SK-N-SH treated with all-trans-retinoic acid at 6 μM for 48 hours (cell line): Measurements from ENCODE around the gene CAV1.

Experiments used
- ATAC-seq: fragments of 200-7000 bp; cut with Tn5 transposase; 3 replicates; pipeline ENCODE4 v1.9.1; 2020; ENCODE audit warnings: mild to moderate bottlenecking, moderate library complexity
- ARNTL ChIP-seq: fragments of 450-650 bp; formaldehyde crosslinking; IDR thresholded peaks from 2 replicates; pipeline ENCODE4 v1.5.0; 2020; ENCODE audit warnings: low read depth, mild to moderate bottlenecking, moderate library complexity, borderline replicate concordance
- BACH2 ChIP-seq: fragments of 250-450 bp; sonication (Bioruptor Pico); IDR thresholded peaks from 2 replicates; pipeline ENCODE4 v1.9.0; 2021; ENCODE audit warnings: mild to moderate bottlenecking, borderline replicate concordance
- CREB5 ChIP-seq: fragments of 250-450 bp; sonication (Bioruptor Pico); IDR thresholded peaks from 2 replicates; pipeline ENCODE4 v1.5.1; 2020; ENCODE audit warnings: low read depth, mild to moderate bottlenecking, moderate library complexity
- CSDC2 ChIP-seq: fragments of 250-450 bp; sonication (Bioruptor Pico); IDR thresholded peaks from 2 replicates; pipeline ENCODE4 v1.5.0; 2020; ENCODE audit warnings: mild to moderate bottlenecking, moderate library complexity
- CSRNP3 ChIP-seq: fragments of 250-450 bp; sonication (Bioruptor Pico); IDR thresholded peaks from 2 replicates; pipeline ENCODE4 v1.5.1; 2021; ENCODE audit warnings: mild to moderate bottlenecking, moderate library complexity
- ESRRG ChIP-seq: fragments of 250-450 bp; sonication (Bioruptor Pico); IDR thresholded peaks from 2 replicates; pipeline ENCODE4 v1.6.1; 2021; ENCODE audit warnings: mild to moderate bottlenecking
- GLIS3 ChIP-seq: fragments of 250-450 bp; sonication (Bioruptor Pico); IDR thresholded peaks from 2 replicates; pipeline ENCODE4 v1.5.0; 2020; ENCODE audit warnings: mild to moderate bottlenecking, moderate library complexity
- ISL1 ChIP-seq: fragments of 250-450 bp; sonication (Bioruptor Pico); IDR thresholded peaks from 2 replicates; pipeline ENCODE4 v2.1.2; 2022; ENCODE audit warnings: mild to moderate bottlenecking, moderate library complexity
- OSR1 ChIP-seq: fragments of 250-450 bp; sonication (Bioruptor Pico); IDR thresholded peaks from 2 replicates; pipeline ENCODE4 v1.8.0; 2022; ENCODE audit warnings: moderate library complexity, mild to moderate bottlenecking, inconsistent platforms
- PATZ1 ChIP-seq: fragments of 250-450 bp; sonication (Bioruptor Pico); IDR thresholded peaks from 2 replicates; pipeline ENCODE4 v1.8.0; 2020; ENCODE audit warnings: mild to moderate bottlenecking, moderate library complexity, borderline replicate concordance
- POU6F1 ChIP-seq: fragments of 250-450 bp; sonication (Bioruptor Pico); IDR thresholded peaks from 2 replicates; pipeline ENCODE4 v1.8.0; 2021; ENCODE audit warnings: low read depth, mild to moderate bottlenecking, moderate library complexity, borderline replicate concordance
- RARB ChIP-seq: fragments of 250-450 bp; sonication (Bioruptor Pico); IDR thresholded peaks from 2 replicates; pipeline ENCODE4 v1.8.0; 2021; ENCODE audit warnings: mild to moderate bottlenecking, moderate library complexity
- SNAI2 ChIP-seq: fragments of 250-450 bp; sonication (Bioruptor Pico); IDR thresholded peaks from 2 replicates; pipeline ENCODE4 v1.5.0; 2020; ENCODE audit warnings: mild to moderate bottlenecking, moderate library complexity
- TOX ChIP-seq: fragments of 250-450 bp; sonication (Bioruptor Pico); IDR thresholded peaks from 2 replicates; pipeline ENCODE4 v1.8.0; 2021; ENCODE audit warnings: mild to moderate bottlenecking, moderate library complexity, borderline replicate concordance
- TSHZ2 ChIP-seq: fragments of 250-450 bp; sonication (Bioruptor Pico); IDR thresholded peaks from 2 replicates; pipeline ENCODE4 v1.5.0; 2020; ENCODE audit warnings: mild to moderate bottlenecking, moderate library complexity
- ZC3H10 ChIP-seq: fragments of 250-450 bp; sonication (Bioruptor Pico); IDR thresholded peaks from 2 replicates; pipeline ENCODE4 v1.5.1; 2021; ENCODE audit warnings: mild to moderate bottlenecking, moderate library complexity
- ZFP3 ChIP-seq: fragments of 250-450 bp; sonication (Bioruptor Pico); IDR thresholded peaks from 2 replicates; pipeline ENCODE4 v1.5.0; 2020; ENCODE audit warnings: mild to moderate bottlenecking, moderate library complexity
- ZFP30 ChIP-seq: fragments of 450-650 bp; formaldehyde crosslinking; IDR thresholded peaks from 2 replicates; pipeline ENCODE4 v1.5.0; 2022; ENCODE audit warnings: mild to moderate bottlenecking, moderate library complexity
- ZNF565 ChIP-seq: fragments of 450-650 bp; formaldehyde crosslinking; conservative IDR thresholded peaks from 2 replicates; pipeline ENCODE4 v1.5.0; 2020; ENCODE audit warnings: low read depth, mild to moderate bottlenecking, moderate library complexity
- ZNF70 ChIP-seq: fragments of 450-650 bp; formaldehyde crosslinking; IDR thresholded peaks from 2 replicates; pipeline ENCODE4 v1.5.0; 2020; ENCODE audit warnings: mild to moderate bottlenecking, moderate library complexity
- ZNF8 ChIP-seq: fragments of 450-650 bp; formaldehyde crosslinking; IDR thresholded peaks from 2 replicates; pipeline ENCODE4 v1.5.0; 2020; ENCODE audit warnings: mild to moderate bottlenecking, moderate library complexity

The CAV1 gene

GRCh38 chr7:116610210-116610609, 85.4 kb downstream of the CAV1 start:
- TF ChIP-seq ZNF565 (CRISPR knock-in tag), result no peak
- no peak for TF ChIP-seq ISL1
- no peak for TF ChIP-seq ZNF8 (CRISPR knock-in tag)
- no peak for TF ChIP-seq RARB (CRISPR knock-in tag)
- TF ChIP-seq CSDC2, result no peak
- no peak for TF ChIP-seq TOX (CRISPR knock-in tag)
- TF ChIP-seq ARNTL, result no peak
- TF ChIP-seq GLIS3 (CRISPR knock-in tag), result no peak
- TF ChIP-seq SNAI2 (CRISPR knock-in tag), result no peak
- TF ChIP-seq ZNF70 (CRISPR knock-in tag), result no peak
- TF ChIP-seq BACH2 (CRISPR knock-in tag), result no peak
- peak; percentile 21; the same call in 2 of the 3 replicates for ATAC-seq

- no peak for TF ChIP-seq ZFP3 (CRISPR knock-in tag)
- TF ChIP-seq SNAI2 (CRISPR knock-in tag), result no peak
- TF ChIP-seq ZNF70 (CRISPR knock-in tag), result no peak
- no peak for TF ChIP-seq GLIS3 (CRISPR knock-in tag)
- no peak for TF ChIP-seq RARB (CRISPR knock-in tag)
- TF ChIP-seq PATZ1 (CRISPR knock-in tag), result no peak
- TF ChIP-seq BACH2 (CRISPR knock-in tag), result no peak
- TF ChIP-seq ESRRG, result no peak
- TF ChIP-seq ZC3H10 (CRISPR knock-in tag), result no peak
- no peak for TF ChIP-seq CREB5 (CRISPR knock-in tag)
- TF ChIP-seq CSDC2, result no peak
- TF ChIP-seq TOX (CRISPR knock-in tag), result no peak
- TF ChIP-seq TSHZ2, result no peak
- TF ChIP-seq POU6F1, result no peak
- TF ChIP-seq CSRNP3 (CRISPR knock-in tag), result no peak
- TF ChIP-seq ZFP30, result no peak
- no peak for TF ChIP-seq OSR1 (CRISPR knock-in tag)
- ATAC-seq, result no peak
Measured at GRCh38 chr7:116610721-116611120, 85.9 kb downstream of the CAV1 start.
